Activated CD8-positive, alpha-beta T cell treated with anti-CD3 and anti-CD28 coated beads for 36 hours (primary cell): ENCODE data around the gene MPG. TPM values are rescaled to one million over a fixed set of nuclear protein-coding genes. Genes with fewer than 3 reads are reported as not detected.

ENCODE experiments used
- ATAC-seq: fragments of 200-7000 bp; cut with Tn5 transposase; one replicate; pipeline ENCODE4 v1.10.0; 2021; ENCODE audit warnings: mild to moderate bottlenecking, moderate library complexity
- CTCF ChIA-PET: fragments of 350-600 bp; sonication (Branson Sonifier 250); formaldehyde crosslinking; loops from one replicate; lab custom pipeline; 2021; ENCODE audit warnings: antibody characterized with exemption; lab: Charles Lee
- POLR2A ChIA-PET: fragments of 350-600 bp; sonication (Branson Sonifier 250); formaldehyde crosslinking; loops from one replicate; lab custom pipeline; 2021; ENCODE audit warnings: antibody characterized with exemption; lab: Charles Lee
- DNase-seq: peaks from one replicate; pipeline ENCODE4 v3.0.0-alpha.2; 2020
- H3K27ac Mint-ChIP-seq: one replicate; pipeline ENCODE4 v1.8.0; 2021; ENCODE audit warnings: mild to moderate bottlenecking, mixed read lengths
- H3K27me3 Mint-ChIP-seq: one replicate; pipeline ENCODE4 v1.8.0; 2021; ENCODE audit warnings: mixed read lengths
- H3K36me3 Mint-ChIP-seq: one replicate; pipeline ENCODE4 v1.8.0; 2021; ENCODE audit warnings: low read depth, mixed read lengths
- H3K4me1 Mint-ChIP-seq: one replicate; pipeline ENCODE4 v1.8.0; 2021; ENCODE audit warnings: low read depth, mixed read lengths
- H3K4me3 Mint-ChIP-seq: one replicate; pipeline ENCODE4 v1.8.0; 2021; ENCODE audit warnings: mild to moderate bottlenecking, moderate library complexity, mixed read lengths
- H3K9me3 Mint-ChIP-seq: one replicate; pipeline ENCODE4 v1.8.0; 2021; ENCODE audit warnings: mixed read lengths
- intact Hi-C: fragments of 100-400 bp; cut with micrococcal nuclease; formaldehyde crosslinking; loops from one replicate; pipeline ENCODE4 v1.10.0; 2022
- total RNA-seq, 2 experiments: library from RNA; stranded (reverse); gene quantifications; one replicate each; pipeline ENCODE4 v1.2.3, GENCODE V29; 2021
- TF ChIP-seq, protein P1 (sequence below): fragments of 200-600 bp; IDR thresholded peaks from one replicate; pipeline ENCODE4 v1.8.0; 2022; ENCODE audit warnings: antibody characterized with exemption, mild to moderate bottlenecking

Gene MPG
- total RNA-seq, 2 experiments from 2014 or later = 51.7 to 54.2 TPM

DNA sequence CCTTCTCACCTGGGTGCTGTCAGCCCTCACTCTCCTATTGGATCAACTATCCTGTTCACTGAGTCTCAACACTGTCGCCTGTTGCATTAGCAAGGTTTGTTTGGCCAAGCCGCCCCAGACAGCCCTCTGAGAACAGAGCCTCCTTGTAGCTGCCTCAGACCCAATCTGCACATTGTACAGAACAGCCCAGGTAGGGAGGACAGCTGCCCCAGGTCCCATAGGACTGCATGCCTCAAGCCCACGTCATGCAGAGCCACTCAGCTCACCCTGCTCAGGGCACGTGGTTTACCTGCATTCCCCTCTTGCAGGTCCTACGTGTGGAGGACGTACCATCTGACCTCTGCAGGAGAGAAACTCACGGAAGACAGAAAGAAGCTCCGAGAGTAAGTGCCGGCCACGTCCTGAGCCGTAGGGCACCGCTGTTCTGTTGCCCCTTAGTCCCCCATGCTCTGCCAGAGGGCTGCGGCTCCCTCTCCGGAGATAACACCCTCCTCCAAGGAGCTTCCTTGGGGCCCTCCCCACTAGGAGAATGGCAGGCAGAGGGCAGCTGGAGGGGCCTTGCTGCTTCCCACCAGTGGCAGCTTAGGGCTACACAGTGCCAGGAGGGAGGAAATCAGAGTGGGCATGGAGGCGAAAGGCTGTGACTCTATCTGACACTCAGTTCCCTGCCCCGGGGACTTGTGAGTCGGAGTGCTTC, 21.6 kb upstream of the MPG start:
- Mint-ChIP-seq H3K4me1 (peaks cover 15% of the 10 kb centered on the region), H3K27ac (no peak overlapping the region), H3K27me3 (no peaks in the 10 kb centered on the region), H3K36me3 (peaks cover 16% of the 10 kb centered on the region), H3K9me3 (no peaks in the 10 kb centered on the region), H3K4me3 (no peak overlapping the region)
- CTCF ChIA-PET = interaction anchor here (1.5 to 2.8 kb wide), 3 partner anchors 10 to 51 kb away, joined by 6 to 23 read pairs (median 9); no protein-coding TSS in a partner anchor
- ATAC-seq = no peak
- intact Hi-C loops = no loop called here
- POLR2A ChIA-PET = interaction anchor here (0.7 to 1.7 kb wide), 5 partner anchors 10 to 29 kb away, joined by 3 to 5 read pairs (median 3); no protein-coding TSS in a partner anchor
- TF ChIP-seq, protein P1, sequence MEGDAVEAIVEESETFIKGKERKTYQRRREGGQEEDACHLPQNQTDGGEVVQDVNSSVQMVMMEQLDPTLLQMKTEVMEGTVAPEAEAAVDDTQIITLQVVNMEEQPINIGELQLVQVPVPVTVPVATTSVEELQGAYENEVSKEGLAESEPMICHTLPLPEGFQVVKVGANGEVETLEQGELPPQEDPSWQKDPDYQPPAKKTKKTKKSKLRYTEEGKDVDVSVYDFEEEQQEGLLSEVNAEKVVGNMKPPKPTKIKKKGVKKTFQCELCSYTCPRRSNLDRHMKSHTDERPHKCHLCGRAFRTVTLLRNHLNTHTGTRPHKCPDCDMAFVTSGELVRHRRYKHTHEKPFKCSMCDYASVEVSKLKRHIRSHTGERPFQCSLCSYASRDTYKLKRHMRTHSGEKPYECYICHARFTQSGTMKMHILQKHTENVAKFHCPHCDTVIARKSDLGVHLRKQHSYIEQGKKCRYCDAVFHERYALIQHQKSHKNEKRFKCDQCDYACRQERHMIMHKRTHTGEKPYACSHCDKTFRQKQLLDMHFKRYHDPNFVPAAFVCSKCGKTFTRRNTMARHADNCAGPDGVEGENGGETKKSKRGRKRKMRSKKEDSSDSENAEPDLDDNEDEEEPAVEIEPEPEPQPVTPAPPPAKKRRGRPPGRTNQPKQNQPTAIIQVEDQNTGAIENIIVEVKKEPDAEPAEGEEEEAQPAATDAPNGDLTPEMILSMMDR = no peak
- DNase-seq = no peak

DNA sequence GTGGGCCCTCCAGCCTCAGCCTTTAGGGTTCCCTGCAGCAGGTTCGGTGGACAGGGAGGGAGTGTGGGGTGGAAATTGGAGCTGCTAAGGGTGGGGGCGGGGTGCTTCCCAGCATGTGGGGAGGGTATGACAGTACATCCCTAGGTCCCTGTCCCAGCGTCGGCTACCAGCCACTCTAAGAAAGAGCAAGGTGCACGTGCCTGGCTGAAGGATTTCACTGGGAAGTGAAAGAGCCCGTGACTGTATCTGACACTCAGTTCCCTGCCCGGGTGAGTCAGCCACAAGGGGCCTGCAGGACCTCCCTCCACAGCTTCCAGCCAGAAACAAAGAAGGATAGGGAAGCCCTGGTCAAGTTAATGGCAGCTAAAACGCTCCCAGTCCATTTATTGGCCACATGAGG, 20.3 kb upstream of the MPG start:
- CTCF ChIA-PET = interaction anchor here (2.0 to 2.8 kb wide), 2 partner anchors 8 to 39 kb away, joined by 9 to 23 read pairs; no protein-coding TSS in a partner anchor
- intact Hi-C loops = no loop called here
- no peak overlapping the region for H3K4me3 Mint-ChIP-seq
- H3K9me3 Mint-ChIP-seq = no peaks in the 10 kb centered on the region
- peaks cover 9% of the 10 kb centered on the region for H3K36me3 Mint-ChIP-seq
- TF ChIP-seq, protein P1 = no peak
- peaks cover 9% of the 10 kb centered on the region for H3K4me1 Mint-ChIP-seq
- ATAC-seq (no peak), DNase-seq (no peak)
- POLR2A ChIA-PET = no interaction called here
- H3K27me3 Mint-ChIP-seq = no peaks in the 10 kb centered on the region
- no peak overlapping the region for H3K27ac Mint-ChIP-seq

DNA sequence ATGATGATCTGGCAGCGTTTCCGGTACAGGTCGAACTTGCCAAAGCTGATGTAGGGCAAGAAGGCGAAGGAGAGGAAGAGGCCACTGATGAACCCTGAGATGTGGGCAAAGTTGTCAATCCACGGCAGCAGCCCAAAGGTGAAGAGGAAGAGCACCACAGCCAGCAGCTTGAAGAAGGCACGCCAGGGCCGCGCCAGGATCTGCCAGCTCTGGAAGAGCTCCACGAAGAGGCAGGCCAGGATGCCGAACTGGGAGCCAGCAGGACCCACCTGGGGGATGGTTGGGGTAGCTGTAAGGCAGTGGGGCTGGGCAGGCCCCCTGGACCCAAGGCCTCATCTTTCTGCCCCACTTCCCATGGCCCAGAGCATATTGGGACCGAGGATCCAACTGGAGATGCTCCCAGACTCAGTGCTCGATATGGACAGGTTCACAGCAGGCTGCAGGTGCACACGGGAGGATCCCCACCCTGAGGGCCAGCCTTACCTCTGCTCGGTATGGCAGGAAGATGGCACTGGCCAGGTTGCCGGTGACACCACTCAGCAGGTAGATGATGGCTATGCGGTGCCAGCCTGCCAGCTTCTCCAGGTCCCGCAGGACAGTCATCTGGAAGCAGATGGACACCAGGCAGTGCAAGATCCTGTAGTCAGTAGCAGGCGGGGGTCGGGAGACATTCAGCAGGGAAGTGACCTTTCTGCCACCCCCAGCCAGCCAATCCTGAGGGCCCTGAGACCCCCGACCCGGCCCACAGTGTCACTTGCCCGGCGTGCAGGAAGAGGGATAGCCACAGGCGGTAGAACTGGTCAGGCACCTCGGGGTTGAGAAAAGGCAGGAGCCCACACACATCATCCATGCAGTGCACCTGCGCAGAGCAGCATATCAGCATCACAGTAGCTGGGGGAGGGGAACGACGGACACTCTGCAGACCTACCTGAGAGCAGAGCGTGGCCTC, 19.3 kb upstream of the MPG start:
- no peaks in the 10 kb centered on the region for H3K27me3 Mint-ChIP-seq
- no peak for DNase-seq
- TF ChIP-seq, protein P1 = no peak

DNA sequence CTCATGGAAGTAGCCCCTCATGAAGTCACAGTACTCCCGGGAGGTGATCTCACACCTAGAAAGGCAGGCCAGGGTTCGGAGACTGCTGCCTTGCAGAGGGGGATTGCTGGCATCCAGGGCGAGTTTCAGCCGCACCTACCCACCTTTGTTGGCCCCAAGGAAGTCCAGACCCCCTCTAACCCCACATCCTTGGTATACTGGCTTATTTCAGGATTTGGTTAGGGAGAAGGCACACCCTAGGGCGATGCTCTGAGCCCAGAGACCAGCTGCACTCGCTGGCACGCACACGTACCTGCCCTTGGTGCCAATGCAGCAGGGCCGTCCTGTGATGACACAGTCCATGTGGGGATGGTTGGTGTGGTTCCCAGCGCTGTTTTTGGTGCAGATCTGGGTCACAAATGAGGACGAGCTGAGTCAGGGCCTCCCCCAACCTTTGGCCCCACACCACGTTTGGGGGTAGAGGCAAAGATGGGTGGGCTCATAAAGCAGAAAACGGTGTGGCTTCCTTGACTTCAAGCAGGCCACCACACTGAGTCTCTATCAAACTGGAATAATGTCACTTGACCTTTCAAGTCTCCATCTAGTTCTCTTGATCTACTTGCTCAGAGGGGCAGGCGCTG, 18.5 kb upstream of the MPG start:
- CTCF ChIA-PET = interaction anchor here (0.7 to 20.7 kb wide), 2 partner anchors 35 to 142 kb away, joined by 3 to 458 read pairs; no protein-coding TSS in a partner anchor
- Mint-ChIP-seq H3K9me3 (no peaks in the 10 kb centered on the region), H3K4me1 (peaks cover 4% of the 10 kb centered on the region), H3K4me3 (no peak overlapping the region), H3K27me3 (no peaks in the 10 kb centered on the region), H3K36me3 (peaks cover 4% of the 10 kb centered on the region), H3K27ac (no peak overlapping the region)
- intact Hi-C loops = no loop called here
- TF ChIP-seq, protein P1 = no peak
- POLR2A ChIA-PET = interaction anchor here (0.6 to 1.0 kb wide), 4 partner anchors 10 to 193 kb away, joined by 3 to 5 read pairs (median 3); no protein-coding TSS in a partner anchor
- no peak for ATAC-seq
- DNase-seq = no peak

More for the DNA sequence above, 19.3 kb upstream of the MPG start:
- Mint-ChIP-seq H3K27ac (no peak overlapping the region), H3K4me3 (no peak overlapping the region), H3K4me1 (peaks cover 7% of the 10 kb centered on the region), H3K9me3 (no peaks in the 10 kb centered on the region), H3K36me3 (peaks cover 4% of the 10 kb centered on the region)
- ChIA-PET POLR2A (interaction anchor here (0.6 to 1.0 kb wide), 2 partner anchors 18 to 194 kb away, joined by 3 read pairs; no protein-coding TSS in a partner anchor), CTCF (interaction anchor here (1.0 kb wide), 1 partner anchor 38 kb away, joined by 6 read pairs; no protein-coding TSS in a partner anchor)
- ATAC-seq = no peak
- intact Hi-C loops = no loop called here
